Measurements from ENCODE around the gene ADCK2.
A peak's percentile ranks its signal among the peaks of the same experiment; 100 is the strongest.
"Not testable (repeated sequence)": the region's sequence is repeated elsewhere in the genome, so short reads cannot be mapped to it uniquely, and the experiment has no call there.

The ADCK2 gene

DNA sequence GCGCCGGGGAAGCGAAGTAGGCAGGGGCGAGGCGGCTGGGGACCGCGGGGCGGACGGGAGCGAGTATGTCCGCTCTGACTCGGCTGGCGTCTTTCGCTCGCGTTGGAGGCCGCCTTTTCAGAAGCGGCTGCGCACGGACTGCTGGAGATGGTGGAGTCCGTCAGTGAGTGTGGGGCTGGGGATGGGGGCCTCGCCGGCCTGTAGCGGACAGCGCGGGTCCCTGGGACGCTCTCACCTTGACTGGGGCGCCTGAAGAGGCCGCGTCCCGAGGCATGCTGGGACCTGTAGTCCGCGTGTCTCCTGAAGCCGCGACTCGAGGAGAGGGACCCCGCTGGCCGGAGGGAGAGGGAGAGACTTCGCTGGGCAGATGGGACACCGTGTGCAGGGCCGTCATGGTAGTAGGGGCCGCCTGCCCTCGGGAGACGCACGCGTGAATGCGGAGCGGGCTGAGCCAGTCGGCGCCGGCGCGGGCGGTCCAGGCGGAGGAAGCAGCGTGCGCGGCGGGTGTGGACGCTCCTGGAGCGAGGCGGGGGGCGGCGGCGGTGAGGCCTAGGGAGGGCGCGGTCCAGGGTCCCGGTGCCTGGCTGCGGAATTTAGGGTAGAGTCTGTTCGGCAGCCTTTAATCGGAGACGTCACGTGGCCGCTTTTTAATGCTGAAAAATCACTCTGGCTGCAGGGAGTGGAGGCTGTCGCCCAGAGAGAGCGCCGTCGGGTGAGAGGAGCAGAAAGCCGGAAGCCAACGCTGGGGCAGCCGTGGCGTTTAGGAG, 24.1 kb downstream of the ADCK2 start, which contains the start of gene NDUFB2:
Gene NDUFB2, plus strand, starts transcription at position 29 of the 767 bp plus-strand sequence. Its CDS starts 37 bp downstream, at position 66.
- DNase-seq = peak; percentile 48 to 74 (median 59)

DNA sequence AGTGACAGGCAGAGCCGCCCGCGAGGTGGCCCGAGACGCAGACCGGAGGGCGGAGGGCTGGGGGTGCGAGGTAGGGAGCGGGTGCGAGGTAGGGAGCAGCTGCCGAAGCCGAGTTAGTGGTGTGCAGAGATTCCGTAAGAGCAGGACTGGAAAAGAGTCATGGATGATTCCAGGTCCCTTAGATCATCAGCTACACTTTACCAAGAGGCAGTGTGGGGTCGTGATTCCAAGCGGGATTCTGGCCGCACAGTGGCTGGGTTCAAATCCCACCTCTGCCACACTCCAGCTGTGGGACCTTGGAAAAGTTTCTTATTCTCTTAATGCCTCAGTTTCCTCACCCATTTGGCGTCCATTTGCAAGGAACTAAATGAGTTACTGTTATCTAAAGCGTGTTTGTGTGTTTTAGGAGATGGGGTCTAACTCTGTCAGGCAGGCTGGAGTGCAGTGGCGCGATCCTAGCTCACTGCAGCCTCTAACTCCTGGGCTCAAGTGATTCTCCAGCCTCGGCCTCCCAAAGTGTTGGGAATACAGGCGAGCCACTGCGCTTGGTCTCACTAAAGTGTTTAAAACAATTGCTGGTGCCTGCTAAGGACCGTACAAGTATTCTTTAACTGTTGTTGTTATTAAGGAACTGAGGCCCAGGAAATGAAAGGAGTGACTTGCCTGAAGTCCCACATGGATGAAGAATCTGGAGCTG, 24.9 kb downstream of the ADCK2 start:
- DNase-seq = no peak

DNA sequence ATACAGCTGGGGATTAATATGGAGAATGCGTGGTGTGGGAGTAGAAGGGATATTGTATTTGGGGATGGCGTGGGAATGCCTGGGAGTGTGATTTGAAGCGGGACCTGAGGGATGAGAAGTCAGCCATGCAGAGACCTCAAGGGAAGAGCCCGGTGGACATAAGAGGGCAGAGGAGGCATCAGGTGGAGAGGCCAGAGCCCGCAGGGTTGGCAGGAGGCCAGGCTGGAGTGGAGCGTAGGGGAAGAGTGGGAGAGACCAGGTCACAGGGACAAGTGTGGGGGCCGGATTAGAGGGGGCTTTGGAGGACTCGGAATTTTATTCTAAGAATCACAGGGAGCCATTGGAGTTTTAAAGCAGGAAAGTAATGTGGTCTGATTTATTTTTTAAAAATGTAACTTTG, 25.7 kb downstream of the ADCK2 start:
- DNase-seq = no peak

DNA sequence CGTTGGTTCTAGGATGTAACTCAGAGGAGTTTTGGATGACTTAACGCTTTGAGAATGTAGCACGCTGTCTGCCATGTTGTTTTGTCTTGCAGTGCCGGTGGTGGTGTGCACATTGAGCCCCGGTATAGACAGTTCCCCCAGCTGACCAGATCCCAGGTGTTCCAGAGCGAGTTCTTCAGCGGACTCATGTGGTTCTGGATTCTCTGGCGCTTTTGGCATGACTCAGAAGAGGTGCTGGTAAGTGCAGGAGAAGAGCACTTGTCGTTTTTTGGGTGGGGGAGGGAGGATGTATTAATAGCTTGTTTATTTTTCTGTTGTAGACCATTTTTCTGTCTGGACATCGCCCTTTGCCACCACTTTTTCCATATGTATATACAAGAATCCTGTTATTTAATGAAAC, 30.0 kb downstream of the ADCK2 start:
- no peak for DNase-seq

DNA sequence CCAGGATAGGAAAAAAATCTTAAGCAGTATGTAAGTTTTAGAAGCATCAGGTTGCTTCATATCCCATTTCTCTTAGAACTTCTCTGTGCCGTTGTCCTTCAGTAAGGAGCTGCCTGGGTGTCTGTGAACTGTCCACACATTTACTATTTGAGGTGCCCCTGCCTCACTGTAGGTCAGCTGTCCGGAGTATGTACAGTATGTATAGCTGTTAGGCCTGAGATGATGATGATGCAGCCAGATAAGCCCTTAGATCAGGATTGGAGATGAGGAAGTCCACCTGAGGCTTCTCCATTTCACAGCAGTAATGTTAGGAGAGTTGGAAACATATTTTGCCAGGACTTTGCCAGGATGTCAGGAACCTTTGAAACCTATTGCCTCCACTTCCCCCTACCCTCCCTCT, 31.5 kb downstream of the ADCK2 start:
- DNase-seq = no peak

DNA sequence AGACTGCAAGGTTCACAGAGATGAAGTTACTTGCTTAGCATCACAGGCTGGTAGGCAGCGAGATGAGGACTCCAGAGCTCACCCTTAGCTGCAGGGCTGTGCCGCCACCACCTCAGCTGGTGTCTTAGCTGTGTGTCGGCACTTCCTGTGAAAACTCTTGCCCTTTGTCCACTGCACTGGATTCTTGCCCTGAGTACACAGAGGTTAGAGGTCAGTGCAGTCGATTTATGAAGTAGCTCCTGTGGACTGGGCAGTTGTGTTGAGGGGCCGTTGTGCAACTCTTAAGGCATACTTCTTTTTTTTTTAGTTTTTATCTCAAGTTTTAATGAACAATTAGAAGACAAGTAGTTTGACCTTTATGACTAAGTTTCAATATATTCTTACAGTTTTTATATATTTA, 34.4 kb downstream of the ADCK2 start:
- no peak for DNase-seq

DNA sequence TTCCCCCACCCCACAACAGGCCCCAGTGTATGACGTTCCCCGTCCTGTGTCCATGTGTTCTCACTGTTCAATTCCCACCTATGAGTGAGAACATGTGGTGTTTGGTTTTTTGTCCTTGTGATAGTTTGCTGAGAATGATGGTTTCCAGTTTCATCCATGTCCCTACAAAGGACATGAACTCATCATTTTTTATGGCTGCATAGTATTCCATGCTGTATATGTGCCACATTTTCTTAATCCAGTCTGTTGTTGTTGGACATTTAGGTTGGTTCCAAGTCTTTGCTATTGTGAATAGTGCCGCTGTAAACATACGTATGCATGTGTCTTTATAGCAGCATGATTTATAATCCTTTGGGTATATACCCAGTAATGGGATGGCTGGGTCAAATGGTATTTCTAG, 36.0 kb downstream of the ADCK2 start:
- DNase-seq = not testable (repeated sequence)

DNA sequence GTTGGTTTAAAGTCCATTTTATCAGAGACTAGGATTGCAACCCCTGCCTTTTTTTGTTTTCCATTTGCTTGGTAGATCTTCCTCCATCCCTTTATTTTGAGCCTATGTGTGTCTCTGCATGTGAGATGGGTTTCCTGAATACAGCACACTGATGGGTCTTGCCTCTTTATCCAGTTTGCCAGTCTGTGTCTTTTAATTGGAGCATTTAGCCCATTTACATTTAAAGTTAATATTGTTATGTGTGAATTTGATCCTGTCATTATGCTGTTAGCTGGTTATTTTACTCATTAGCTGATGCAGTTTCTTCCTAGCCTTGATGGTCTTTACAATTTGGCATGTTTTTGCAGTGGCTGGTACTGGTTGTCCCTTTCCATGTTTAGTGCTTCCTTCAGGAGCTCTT, 39.6 kb downstream of the ADCK2 start:
- not testable (repeated sequence) for DNase-seq

DNA sequence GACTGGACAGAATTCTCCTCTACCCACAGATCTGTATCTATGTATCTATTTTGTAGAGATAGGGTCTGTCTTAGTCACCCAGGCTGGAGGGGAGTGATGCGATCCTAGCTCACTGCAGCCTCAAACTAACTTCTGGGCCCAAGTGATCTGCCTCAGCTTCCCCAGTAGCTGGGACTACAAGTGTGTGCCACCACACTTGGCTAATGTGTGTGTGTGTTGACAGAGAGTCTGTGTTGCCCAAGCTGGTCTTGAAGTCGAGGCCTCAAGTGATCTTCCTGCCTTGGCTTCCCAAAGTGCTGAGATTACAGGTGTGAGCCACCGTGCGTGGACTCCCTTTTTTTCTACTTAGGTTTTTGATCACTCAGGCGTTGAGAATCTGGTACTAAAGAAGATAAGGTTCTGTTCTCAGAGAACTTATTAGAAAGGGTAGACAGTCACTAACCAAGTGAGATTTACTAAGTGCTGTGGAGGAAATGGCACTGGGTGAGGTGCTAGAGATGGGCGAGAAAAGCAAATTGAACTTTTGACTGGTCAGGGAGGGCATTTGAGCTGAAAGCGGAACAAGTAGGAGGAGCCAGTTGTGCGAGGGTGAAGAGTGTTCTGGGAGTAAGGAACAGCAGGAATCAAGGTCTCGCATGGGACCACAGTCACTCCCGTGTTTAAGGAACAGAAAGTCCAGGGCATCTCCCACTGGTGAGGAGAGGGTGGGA, 41.7 kb downstream of the ADCK2 start:
- no peak for DNase-seq

DNA sequence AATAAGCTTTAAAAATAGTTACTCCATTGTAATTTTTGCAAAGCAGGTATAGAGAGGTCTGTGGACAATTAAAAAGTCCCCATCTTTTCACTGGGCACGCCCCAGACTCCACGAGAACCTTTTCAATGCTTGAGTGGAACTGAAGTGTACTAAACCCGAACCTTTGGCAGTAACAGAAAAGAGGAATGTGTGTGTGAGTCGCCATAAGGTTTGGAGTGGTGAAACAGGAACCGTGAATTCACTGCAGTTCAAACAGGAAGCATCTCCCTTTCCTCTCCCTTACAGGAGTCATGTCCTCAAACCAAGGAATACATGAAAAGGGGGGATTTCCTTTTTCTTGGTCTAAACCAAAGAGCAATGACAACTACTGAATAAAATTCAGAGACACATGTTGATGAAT, 47.0 kb downstream of the ADCK2 start:
- no peak for DNase-seq

DNA sequence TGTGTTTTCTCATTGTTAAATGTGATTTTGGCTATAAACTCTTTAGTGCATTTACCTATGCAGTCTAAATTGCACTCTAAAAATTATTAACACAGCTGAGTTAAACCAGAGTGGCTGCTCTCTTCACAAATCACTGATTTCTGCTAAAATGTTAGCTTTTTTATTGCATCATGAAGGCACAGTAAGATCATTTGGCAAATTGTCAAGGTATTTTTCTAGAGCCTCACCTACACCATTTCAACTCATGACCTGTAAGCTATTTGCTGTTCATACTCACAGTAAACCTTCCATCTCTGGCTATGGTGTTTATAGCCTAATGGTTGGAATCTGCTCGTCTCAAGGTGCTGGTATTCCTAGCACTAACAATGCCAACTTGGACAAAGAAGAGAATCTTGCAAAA, 49.5 kb downstream of the ADCK2 start:
- no peak for DNase-seq

DNA sequence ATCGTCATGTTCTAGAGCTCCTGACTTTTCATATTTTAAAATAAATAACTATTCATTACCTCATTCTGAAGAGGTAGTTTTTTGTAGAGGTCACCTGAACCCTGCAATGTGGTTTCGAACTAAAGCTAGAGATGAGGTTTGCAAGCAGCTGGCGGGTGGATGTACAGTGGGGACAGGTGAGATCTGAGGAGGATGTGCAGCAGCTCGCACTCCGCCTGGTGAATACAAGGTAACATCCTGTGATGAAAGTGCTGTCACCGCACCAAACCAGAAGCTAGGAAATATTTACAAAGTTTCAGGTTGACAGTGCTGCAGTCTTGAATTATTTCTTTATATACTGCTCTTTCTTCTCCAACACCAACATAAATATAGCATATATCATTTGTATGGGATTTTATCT, 50.3 kb downstream of the ADCK2 start:
- DNase-seq = peak in 3 of 5 donors; percentile 8 to 41 (median 34)

DNA sequence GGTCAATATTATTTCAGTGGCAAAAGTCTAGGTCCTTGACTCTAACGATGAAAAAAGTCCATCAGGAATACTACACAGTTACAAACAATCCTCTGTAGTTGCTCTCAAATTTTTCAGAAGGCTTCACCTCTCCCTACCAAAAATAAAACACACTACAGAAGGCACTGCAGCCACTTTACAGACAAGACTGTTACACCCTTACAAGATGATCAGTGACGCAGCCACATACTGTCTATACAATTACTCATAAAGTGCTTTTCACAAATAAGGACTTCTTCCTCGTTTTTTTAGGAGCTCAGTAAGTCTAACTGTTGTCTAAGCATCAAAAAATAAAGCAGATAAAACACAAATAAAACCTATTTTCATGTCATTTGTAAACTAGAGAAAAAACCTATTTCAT, 50.8 kb downstream of the ADCK2 start:
- no peak for DNase-seq

DNA sequence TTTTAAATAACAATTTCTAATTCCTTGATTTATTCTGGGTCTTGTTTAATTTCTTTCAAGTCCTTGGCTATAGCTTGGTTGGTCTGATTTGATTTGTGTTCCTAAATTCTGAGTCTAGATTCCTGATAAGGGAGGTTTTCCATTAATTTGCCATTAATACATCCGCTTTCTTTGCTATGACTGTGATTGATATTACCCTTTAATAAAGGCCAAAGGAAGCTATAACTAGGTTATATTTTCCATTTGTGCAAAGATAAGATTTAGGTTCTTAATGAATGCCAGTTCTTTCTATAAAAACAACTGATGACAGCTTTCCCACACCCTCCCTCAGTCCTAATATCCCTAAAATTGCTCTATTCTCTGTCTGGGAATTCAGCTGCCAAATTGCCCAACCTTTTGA, 52.0 kb downstream of the ADCK2 start:
- no peak for DNase-seq

DNA sequence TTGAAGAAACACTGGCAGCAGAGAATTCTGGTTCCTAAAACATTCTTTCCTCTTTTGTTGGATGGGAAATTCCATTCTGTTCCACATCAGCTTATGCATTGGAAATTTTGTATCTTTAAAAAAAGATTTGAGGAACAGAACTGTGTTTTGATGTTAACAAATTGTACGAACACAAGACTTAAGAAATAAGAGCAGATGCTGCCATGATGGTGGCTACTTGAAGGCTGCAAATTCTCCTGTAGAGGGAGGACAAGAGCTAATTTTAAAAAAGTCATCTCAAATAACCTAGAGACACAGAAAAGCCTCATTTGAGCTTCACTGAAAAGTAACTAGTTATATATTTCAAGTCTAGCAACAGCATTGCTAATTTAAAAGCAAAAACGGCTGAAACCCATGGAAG, 53.5 kb downstream of the ADCK2 start:
- DNase-seq = no peak

DNA sequence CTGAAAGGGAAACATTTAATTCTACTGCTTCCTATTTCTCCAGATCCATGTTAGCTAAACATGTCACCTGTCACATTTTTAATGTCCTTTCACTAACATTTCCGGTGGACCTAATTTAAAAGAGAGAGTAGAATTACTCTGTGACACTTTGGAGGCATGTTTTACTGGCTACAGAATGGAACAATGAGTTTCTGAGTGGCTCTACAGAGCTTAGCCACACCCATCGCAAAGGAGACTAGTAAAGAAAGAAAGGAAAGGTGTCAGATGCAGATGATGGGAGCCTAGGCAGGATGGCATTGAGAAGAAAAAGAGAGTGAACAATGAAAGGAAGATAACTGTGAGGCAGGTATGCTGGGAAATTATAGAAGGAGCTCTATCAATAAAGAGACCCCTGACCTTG, 59.7 kb downstream of the ADCK2 start:
- no peak for DNase-seq

DNA sequence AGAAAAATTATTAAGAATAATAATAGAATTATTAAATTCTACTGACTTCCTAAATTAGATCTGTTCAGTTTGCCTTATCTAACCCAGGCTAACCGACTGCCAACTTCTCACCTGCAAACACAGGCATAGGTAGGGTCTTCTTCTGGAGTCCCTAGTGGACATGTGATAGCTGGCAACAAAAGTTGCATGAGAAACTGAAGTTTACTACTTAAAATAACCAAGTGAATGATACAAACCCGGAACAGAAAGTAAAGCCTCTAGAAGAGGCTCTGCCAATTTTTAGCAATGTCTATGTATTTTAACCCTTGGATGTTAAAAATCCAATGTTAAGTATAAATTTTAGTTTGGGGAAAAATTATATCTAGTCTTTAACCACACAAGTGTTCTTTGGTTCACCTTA, 61.4 kb downstream of the ADCK2 start:
- DNase-seq = no peak

DNA sequence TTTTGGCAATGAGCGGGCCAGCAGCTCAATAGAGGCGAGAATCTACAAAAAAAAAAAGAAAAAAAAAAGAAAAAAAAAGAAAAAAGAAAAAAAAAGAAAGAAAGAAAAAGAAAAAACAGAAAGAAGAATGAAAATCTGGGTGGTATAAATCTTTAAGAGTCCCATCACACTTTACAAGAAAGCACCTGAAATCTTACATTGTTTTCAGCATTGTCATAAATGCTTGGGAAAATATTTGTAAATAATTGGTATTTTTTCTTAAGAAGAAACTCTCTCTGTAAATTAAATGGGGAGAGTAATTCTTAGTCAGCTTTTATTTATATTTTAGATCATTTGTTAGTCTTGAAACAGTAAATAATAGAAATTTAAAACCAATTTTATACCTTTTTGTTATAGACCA, 62.0 kb downstream of the ADCK2 start:
- no peak for DNase-seq

DNA sequence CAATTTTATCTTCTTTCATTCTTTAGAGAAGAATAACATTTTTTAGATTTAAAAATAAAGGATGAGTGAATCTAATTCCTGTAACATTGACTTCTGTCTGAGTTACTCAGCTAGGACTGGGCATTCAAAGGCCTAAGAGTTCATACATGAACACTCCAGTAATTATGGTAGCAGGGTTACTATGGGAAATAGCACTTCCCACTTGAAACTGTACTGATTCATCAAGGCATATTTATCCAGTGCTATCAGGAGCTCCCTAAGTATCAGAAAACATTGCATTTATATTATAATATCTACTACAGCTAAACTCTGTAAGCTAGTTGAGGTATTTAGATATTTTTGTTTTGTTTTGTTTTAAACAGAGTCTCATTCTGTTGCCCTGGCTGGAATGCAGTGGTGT, 65.5 kb downstream of the ADCK2 start:
- no peak for DNase-seq

DNA sequence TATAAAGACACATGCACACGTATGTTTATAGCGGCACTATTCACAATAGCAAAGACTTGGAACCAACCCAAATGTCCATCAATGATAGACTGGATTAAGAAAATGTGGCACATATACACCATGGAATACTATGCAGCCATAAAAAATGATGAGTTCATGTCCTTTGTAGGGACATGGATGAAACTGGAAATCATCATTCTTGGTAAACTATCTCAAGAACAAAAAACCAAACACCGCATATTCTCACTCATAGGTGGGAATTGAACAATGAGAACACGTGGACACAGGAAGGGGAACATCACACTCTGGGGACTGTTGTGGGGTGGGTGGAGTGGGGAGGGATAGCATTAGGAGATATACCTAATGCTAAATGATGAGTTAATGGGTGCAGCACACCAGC, 70.5 kb downstream of the ADCK2 start:
- not testable (repeated sequence) for DNase-seq

DNA sequence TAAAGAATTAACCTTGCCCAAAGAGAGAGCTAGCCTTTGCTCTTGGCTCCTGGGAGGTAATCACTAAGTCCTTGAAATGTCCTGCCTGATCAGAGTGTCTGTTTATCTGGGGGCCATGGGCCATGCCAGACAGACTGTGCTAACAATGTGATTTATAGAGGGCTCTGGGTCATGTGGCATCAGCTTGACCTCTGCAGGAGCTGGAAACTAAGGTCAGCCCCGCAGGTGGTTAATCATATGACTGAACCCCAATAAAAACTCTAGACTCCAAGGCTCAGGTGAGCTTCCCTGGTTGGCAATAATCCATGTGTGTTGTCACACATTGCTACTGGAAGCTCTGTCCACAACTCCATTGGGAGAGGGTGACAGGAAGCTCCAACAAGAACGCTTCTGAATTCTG, 71.3 kb downstream of the ADCK2 start:
- DNase-seq = no peak

All from T-helper 1 cell (primary cell).